Osteoblast (primary cell): Measurements from ENCODE around the gene SPARCL1. TPM values are rescaled to one million over a fixed set of nuclear protein-coding genes. Genes with fewer than 3 reads are reported as not detected.

Source experiments
- DNase-seq: peaks from one replicate; pipeline ENCODE4 v3.0.0; 2011; ENCODE audit warnings: low spot score, mixed read lengths; ENCODE audit not compliant: insufficient read length; ENCODE audit errors: missing footprints
- H2AFZ ChIP-seq: 2 replicates; pipeline ENCODE4 v1.6.0; 2011; ENCODE audit warnings: mild to moderate bottlenecking, low read length
- H3K27ac ChIP-seq: 2 replicates; pipeline ENCODE4 v1.5.1; 2011; ENCODE audit warnings: mild to moderate bottlenecking, low read depth, low read length, moderate library complexity
- H3K27me3 ChIP-seq: 2 replicates; pipeline ENCODE4 v1.6.0; 2012; ENCODE audit warnings: mild to moderate bottlenecking, control low read depth, inconsistent platforms, low read length, moderate library complexity; ENCODE audit not compliant: insufficient read depth
- H3K36me3 ChIP-seq: 2 replicates; pipeline ENCODE4 v1.5.1; 2011; ENCODE audit warnings: mild to moderate bottlenecking, low read length, control low read depth, moderate library complexity; ENCODE audit not compliant: insufficient read depth
- H3K4me1 ChIP-seq: 2 replicates; pipeline ENCODE4 v1.5.1; 2011; ENCODE audit warnings: mild to moderate bottlenecking, low read length, control low read depth, moderate library complexity; ENCODE audit not compliant: insufficient read depth
- H3K4me2 ChIP-seq: 2 replicates; pipeline ENCODE4 v1.6.0; 2011; ENCODE audit warnings: mild to moderate bottlenecking, low read length; ENCODE audit not compliant: insufficient read depth
- H3K4me3 ChIP-seq: fragments of 200-600 bp; sonication (generic); 3 replicates; pipeline ENCODE4 v1.5.1; 2012; ENCODE audit warnings: mild to moderate bottlenecking, low read length, inconsistent platforms; ENCODE audit not compliant: insufficient read depth
- H3K79me2 ChIP-seq: 2 replicates; pipeline ENCODE4 v1.6.0; 2012; ENCODE audit warnings: mild to moderate bottlenecking, low read length, control low read depth, inconsistent platforms; ENCODE audit not compliant: insufficient read depth
- H3K9me3 ChIP-seq: 2 replicates; pipeline ENCODE4 v1.5.1; 2011; ENCODE audit warnings: low read depth, low read length, control low read depth
- H4K20me1 ChIP-seq: 2 replicates; pipeline ENCODE4 v1.6.0; 2012; ENCODE audit warnings: mild to moderate bottlenecking, low read length, control low read depth; ENCODE audit not compliant: insufficient read depth
- total RNA-seq: library from RNA; depleted of rRNA; stranded (reverse); fragments of >200 nt; gene quantifications from 2 replicates; pipeline ENCODE4 v1.2.3, GENCODE V29; 2012
- TF ChIP-seq, protein P1 (sequence below): IDR thresholded peaks from 2 replicates; pipeline ENCODE4 v1.5.1; 2011; ENCODE audit warnings: mild to moderate bottlenecking, low read depth, low read length, moderate library complexity; ENCODE audit errors: extremely low read depth

Gene SPARCL1
- total RNA-seq, 1 donor = not detected

DNA sequence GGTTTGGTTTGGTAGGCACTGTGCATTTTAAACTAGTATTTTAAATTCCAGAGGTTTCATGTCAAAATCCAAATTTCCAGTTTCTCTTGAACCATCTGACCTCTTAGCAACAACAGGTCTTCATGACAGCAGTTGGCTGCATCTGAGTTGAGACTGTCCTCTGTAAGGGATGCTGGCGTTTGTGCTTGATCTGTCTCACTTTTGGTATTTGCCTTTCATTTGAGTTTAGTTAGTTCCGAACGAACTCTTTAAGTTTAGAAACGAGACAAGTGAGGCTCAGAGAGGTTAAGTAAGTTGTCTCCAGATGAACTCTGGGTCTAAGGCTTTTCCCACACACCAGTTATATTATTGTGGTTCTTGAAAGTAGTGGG lies 29.1 kb downstream of the SPARCL1 start:
- no peak overlapping the region for H2AFZ ChIP-seq
- H3K27me3 ChIP-seq = no peaks in the 10 kb centered on the region
- no peak overlapping the region for H3K27ac ChIP-seq
- no peak overlapping the region for H3K4me2 ChIP-seq
- no peaks in the 10 kb centered on the region for H4K20me1 ChIP-seq
- no peak overlapping the region for H3K4me3 ChIP-seq
- H3K9me3 ChIP-seq = no peaks in the 10 kb centered on the region
- H3K36me3 ChIP-seq = no peaks in the 10 kb centered on the region
- TF ChIP-seq, protein P1, sequence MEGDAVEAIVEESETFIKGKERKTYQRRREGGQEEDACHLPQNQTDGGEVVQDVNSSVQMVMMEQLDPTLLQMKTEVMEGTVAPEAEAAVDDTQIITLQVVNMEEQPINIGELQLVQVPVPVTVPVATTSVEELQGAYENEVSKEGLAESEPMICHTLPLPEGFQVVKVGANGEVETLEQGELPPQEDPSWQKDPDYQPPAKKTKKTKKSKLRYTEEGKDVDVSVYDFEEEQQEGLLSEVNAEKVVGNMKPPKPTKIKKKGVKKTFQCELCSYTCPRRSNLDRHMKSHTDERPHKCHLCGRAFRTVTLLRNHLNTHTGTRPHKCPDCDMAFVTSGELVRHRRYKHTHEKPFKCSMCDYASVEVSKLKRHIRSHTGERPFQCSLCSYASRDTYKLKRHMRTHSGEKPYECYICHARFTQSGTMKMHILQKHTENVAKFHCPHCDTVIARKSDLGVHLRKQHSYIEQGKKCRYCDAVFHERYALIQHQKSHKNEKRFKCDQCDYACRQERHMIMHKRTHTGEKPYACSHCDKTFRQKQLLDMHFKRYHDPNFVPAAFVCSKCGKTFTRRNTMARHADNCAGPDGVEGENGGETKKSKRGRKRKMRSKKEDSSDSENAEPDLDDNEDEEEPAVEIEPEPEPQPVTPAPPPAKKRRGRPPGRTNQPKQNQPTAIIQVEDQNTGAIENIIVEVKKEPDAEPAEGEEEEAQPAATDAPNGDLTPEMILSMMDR = no peak
- DNase-seq = no peak
- no peaks in the 10 kb centered on the region for H3K79me2 ChIP-seq
- H3K4me1 ChIP-seq = peaks cover 9% of the 10 kb centered on the region

GRCh38 chr4:87499403-87500091 lies 29.6 kb downstream of the SPARCL1 start:
- no peak for DNase-seq
- TF ChIP-seq, protein P1 = no peak
- Histone ChIP-seq H3K4me3 (no peak overlapping the region), H3K27me3 (no peaks in the 10 kb centered on the region), H3K9me3 (no peaks in the 10 kb centered on the region), H2AFZ (no peak overlapping the region), H3K36me3 (no peaks in the 10 kb centered on the region), H3K27ac (no peak overlapping the region), H4K20me1 (no peaks in the 10 kb centered on the region), H3K4me1 (peaks cover 9% of the 10 kb centered on the region), H3K79me2 (no peaks in the 10 kb centered on the region), H3K4me2 (no peak overlapping the region)

- peak overlapping the region; percentile 72 for H3K4me3 ChIP-seq
- DNase-seq = peak; percentile 15
- H3K36me3 ChIP-seq = no peaks in the 10 kb centered on the region
- peaks cover 9% of the 10 kb centered on the region for H3K4me1 ChIP-seq
- no peaks in the 10 kb centered on the region for H3K79me2 ChIP-seq
- H2AFZ ChIP-seq = peak overlapping the region; percentile 84
- H4K20me1 ChIP-seq = no peaks in the 10 kb centered on the region
- peak overlapping the region; percentile 95 for H3K4me2 ChIP-seq
- TF ChIP-seq, protein P1 = no peak
- peak overlapping the region; percentile 67 for H3K27ac ChIP-seq
- no peaks in the 10 kb centered on the region for H3K27me3 ChIP-seq
- H3K9me3 ChIP-seq = no peaks in the 10 kb centered on the region
Measured at GRCh38 chr4:87498446-87498900, 30.7 kb downstream of the SPARCL1 start.

DNA sequence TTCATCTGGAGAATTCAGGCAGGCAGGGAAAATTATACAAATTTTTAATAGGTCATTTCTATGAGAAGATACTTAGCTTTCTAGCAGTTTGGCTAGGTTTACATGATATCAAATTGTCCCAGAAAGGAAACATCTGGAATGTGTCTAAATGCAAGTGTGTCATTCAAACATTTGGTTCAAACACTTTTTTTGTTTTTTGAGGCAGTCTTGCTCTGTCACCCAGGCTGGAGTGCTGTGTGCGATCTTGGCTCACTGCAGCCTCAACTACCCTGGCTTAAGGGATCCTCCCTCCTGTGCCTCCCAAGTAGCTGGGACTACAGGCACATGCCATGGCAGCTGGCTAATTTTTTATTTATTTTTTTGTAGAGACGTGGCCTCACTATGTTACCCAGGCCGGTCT lies 31.6 kb downstream of the SPARCL1 start:
- peaks cover 7% of the 10 kb centered on the region for H3K4me1 ChIP-seq
- H3K27ac ChIP-seq = no peak overlapping the region
- H3K9me3 ChIP-seq = no peaks in the 10 kb centered on the region
- H3K79me2 ChIP-seq = no peaks in the 10 kb centered on the region
- H3K4me3 ChIP-seq = no peak overlapping the region
- H3K27me3 ChIP-seq = no peaks in the 10 kb centered on the region
- H2AFZ ChIP-seq = no peak overlapping the region
- no peak overlapping the region for H3K4me2 ChIP-seq
- no peak for DNase-seq
- TF ChIP-seq, protein P1 = no peak
- no peaks in the 10 kb centered on the region for H3K36me3 ChIP-seq
- H4K20me1 ChIP-seq = no peaks in the 10 kb centered on the region
